Head of caudate nucleus (tissue), 42 donors: ENCODE results near the gene YTHDF1.
"Not testable (repeated sequence)": the region's sequence is repeated elsewhere in the genome, so short reads cannot be mapped to it uniquely, and the experiment has no call there.

Experiments
- DNase-seq, 42 donors: peaks; one replicate each; pipeline versions ENCODE4 v3.0.0 to v3.0.0-alpha.2; 2020 to 2021; ENCODE audit warnings: mixed read lengths in 7 of 42
- intact Hi-C: fragments of 100-400 bp; cut with DNase I; formaldehyde crosslinking; loops from one replicate; pipeline ENCODE4 v1.15.0; 2022

The YTHDF1 gene

DNA sequence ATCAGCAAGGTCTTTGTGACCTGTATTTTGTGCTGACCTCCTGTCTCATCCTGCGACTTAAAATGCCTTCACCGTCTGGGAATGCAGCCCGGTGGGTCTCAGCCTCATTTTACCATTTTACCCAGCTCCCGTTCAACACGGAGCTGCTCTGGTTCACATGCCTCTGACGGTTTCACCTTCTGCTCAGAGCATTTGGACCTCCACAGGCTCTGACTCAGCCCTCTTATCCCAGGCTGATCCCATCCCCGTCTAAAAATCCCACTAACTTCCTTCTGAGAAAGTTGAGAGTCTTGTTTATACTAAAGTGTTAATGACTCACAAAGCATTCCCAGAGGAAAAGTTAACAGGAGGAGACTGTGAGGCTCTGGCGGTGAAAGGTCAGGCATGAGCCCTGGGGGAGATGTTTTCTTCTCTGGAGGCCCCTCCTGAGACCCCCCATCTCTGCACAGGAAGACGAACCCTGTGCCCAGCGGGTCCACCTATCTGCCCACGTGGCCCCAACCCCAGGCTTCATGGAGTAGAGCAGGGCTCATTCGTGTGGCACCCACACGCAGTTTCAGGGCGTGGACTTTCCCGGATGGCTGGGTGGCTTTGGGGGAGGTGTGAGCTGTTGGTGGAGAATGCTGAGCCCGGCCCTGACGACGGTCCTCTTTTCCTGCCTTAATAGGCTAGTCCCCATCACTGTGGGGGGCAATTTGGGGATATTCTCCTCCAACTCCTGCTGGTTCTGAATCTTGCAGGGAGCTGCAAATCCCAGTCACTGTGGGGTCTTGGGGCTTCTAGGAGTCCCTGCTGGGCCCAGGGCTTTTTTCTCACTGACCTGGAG lies 16.5 kb upstream of the YTHDF1 start:
- intact Hi-C loops, result loop anchor here (5.0 kb wide), 1 partner anchor 175 kb away; no protein-coding TSS in a partner anchor
- no peak for DNase-seq

DNA sequence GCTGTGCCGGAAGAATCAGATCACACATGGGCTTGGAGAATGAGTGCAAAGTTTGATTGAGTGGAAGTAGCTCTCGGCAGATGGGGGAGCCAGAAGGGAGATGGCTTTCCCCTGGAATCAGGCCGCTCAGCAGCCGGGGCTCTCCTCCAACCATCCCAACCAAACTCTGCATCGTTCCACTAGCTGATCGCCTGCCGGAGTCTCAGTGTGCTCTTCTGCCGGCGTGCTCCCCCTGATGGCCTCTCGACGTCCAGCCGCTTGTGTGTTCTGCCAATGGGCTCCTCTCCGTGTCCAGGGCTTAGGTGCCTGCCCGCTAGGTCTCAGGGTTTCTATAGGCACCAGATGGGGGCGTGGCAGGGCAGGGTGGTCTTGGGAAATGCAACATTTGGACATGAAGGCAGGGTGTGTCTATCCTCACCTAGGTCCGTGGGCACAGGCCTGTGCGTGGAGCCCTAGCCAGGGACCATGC lies 14.9 kb upstream of the YTHDF1 start:
- DNase-seq, result peak in 41 of 42 donors; percentile 36 to 84 (median 68)
- intact Hi-C loops, result loop anchor here (5.0 kb wide), 1 partner anchor 174 kb away; no protein-coding TSS in a partner anchor

DNA sequence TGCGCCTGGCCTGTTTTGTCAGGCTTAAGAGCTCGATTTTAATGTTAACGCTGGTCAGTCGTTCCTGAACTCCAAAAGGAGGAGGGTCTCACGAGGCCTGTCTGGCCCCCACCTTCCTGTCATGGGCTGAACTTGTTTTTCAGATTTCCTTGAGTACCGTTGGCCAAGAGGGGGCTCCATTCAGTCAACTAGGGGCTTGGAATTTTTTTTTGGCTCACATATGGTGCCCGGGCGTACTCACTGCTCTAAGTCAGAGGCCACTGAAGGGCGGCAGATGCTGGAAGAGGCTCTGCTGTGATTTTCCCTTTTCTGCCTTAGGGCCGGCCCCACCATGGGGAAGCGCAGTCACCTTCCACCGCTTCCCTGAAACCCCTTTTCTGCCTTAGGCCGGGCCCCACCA lies 12.9 kb upstream of the YTHDF1 start:
- DNase-seq, result no peak
- intact Hi-C loops, result no loop called here

DNA sequence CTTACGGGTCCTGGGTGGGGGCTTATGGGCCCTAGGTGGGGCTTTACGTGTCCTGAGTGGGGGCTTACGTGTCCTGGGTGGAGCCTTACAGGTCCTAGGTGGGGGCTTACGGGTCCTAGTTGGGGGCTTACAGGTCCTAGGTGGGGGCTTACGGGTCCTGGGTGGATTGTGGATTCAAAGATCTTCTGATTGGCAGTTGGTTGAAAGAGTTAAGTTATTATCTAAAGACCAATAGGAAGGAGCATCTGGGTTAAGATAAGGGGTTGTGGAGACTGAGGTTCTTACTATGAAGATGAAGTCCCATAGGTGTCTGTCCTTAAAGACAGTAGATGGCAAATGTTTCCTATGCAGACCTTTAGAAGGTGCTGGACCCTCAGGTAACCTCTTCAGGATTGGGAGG lies 11.3 kb upstream of the YTHDF1 start:
- intact Hi-C loops, result no loop called here
- DNase-seq, result no peak

DNA sequence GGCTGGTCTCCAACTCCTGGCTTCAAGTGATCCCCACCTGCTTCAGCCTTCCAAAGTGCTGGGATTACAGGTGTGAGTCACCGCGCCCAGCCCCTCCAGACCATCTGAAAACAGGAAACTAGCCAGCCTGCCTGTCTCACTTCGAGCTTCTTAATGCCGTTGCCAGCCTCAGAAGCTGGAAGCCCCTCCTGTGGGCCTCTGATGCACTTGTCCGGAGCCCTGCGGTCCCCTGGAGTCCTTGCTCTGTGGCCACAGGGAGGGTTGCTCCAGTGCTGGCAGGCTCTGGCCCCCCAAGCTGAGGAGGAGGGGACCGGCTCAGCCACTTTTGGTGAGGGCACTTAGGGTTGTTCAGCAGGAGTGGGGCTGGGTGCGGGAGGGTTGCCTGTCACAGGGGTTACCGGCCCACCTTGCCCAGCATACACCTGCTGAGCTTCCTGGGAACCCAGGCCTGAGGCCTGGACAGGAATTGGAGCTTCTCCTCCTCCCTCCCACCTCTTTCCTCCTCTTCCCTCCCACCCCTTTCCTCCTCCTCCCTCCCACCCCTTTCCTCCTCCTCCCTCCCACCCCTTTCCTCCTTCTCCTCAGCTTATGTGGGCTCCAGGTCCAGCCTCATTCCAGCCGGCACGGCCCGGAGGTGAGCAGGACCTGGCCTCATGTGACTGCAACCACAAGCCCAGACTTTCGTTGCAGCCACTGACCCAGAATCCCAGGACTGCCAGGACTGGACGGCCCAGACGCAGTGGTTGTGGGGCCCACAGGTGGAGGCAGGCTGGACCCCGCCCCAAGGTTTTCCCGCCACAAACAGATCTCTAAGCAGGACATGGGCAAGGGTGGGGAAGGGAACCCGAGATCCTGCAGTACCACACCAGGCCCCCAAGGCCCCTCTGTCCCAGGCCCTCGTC lies 10.4 kb upstream of the YTHDF1 start:
- intact Hi-C loops, result no loop called here
- no peak for DNase-seq

DNA sequence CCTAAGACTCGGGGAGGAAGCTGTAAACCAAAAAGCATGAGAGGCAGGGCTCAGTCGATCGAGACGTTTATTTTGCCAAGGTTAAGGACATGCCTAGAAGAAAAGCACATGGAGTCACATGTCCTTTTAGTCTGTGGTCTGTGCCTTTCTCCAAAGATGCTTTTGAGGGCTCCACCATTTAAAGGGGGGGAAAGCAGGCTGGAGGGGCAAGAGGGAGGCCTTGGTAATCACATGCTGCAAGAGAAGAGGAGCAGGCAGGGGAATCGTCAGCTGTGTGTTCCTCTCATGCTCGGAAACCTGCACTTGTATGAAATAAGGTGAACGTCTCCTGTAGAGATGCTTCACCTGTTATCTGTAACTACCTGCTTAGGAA lies 9.1 kb upstream of the YTHDF1 start:
- intact Hi-C loops, result no loop called here
- no peak for DNase-seq

DNA sequence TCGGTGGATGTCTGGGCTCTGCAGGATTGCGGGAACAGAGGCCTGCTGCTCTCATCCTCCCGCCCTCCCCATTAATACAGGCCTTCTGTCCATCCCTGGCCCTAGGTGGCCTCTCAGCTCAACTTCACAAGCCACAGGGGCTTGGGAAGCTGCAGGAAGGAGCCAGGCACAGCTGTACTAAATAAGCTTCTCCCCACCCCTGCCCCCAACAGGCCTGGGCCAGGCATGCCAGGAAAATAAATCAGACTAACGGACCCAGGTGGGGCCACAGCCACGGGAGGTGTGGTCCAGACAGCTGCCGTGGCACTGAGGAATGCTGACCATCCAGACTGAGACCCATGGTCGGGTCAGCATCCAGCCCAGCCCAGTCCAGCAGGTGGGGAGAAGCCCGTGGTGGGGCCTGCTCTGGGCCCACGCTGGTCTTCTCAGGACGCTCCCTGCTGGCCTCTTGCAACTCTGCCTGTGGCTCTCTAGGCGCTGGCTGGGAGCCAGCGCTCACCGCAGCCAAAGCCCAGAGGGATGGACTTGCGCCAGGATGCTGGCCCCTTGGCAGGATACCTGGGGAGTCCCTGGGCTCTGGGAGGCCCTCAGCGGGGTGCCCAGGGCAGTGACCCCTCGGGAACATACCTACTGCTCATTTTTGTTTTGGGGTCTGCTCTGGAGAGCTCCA lies 8.6 kb upstream of the YTHDF1 start:
- DNase-seq, result peak in 8 of 42 donors; percentile 17 to 58 (median 40)
- intact Hi-C loops, result no loop called here

DNA sequence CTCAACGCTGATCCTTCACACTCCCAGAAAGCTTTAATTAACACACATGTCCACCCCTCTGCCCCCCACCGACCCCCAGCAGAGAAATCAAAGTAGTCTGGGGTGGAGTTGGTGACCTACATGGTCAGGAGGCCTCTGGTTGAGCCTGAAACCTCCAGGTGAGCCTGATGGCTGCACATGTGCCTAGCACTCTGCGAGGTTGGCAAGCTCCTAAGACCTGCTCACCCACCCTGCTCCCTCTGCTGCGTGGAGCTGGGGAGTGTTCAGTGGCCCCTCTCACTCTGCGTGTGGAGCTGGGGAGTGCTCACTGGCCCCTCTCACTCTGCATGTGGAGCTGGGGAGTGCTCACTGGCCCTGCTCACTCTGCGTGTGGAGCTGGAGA lies 7.9 kb upstream of the YTHDF1 start:
- intact Hi-C loops, result no loop called here
- no peak for DNase-seq

DNA sequence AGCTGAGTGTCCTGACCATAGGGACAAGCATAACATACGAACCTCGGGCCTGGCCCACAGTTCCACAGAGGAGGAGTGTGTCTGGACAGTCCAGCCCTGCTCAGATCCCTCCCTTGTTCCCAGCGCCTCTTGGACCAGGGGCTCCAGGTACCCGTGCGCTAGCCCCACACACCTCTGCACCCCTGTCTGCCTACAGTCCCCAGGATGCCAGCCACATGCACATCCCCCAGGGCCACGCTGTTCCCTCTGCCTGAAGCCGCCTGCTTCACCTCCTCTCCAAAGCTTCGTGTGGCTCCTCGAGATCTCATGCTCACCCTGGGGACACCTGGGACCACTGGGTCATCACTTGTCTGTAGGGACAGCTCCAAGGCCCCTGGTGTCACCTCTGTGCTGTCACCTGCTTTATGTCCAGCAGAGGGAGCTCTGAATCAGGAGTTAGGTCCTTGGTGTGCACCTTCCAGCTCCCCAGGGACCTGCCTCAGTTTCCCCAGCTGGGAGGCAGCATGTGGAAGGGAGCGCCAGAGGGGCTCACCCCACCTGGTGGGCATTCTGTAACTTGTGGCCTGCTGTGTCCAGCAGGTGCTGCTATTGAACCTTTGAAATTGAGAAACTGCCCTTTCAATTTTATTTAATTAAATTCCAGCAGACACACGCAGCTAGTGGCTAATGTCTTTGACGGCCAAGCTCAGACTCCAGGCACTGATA lies 7.3 kb upstream of the YTHDF1 start:
- intact Hi-C loops, result no loop called here

DNA sequence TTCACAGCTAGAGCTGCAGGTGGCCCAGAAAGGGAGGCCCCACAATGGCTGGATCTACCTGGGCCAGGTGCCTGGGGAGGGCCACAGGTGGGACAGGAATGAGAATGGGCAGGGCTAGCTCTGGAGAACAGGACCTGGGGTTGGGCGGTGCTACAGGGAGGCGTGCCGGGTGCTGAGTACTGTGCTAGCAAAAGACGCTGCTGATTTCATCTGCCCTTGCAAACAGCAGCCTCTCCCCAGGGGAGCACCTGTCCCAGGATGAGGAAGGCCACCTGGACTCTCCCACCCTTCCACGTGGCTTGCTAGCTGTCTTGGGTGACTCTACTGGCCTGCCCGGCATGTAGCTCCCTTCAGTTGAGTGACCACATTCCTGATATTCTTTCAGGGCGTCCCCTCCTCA lies 6.6 kb upstream of the YTHDF1 start:
- no peak for DNase-seq
- intact Hi-C loops, result no loop called here

More for the DNA sequence above, 7.3 kb upstream of the YTHDF1 start:
- peak in 35 of 42 donors; percentile 15 to 83 (median 62) for DNase-seq

DNA sequence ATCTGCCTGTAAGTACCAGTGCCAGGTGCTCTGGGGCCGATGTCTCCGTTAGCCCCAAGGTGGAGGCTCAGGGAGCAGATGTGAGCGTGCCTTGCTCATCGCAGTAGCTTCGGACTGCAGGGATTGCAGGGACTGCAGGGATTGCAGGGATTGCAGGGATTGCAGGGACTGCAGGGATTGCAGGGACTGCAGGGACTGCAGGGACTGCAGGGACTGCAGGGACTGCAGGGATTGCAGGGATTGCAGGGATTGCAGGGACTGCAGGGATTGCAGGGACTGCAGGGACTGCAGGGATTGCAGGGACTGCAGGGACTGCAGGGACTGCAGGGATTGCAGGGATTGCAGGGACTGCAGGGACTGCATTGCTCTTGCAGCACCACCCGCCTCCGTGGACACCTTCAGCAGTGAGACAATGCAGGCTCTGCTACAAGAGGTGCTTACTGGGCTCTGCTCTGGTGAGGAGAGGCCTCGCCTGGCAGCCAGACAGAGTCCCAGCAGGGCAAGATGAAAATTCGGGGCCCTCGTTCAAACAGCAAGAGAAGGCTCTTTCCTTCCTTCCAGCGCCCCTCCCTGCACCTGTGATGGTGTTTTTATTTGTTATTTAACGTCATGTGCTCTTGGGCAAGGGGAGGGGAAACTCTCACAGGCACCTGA lies 5.6 kb upstream of the YTHDF1 start:
- intact Hi-C loops, result not testable (repeated sequence)

DNA sequence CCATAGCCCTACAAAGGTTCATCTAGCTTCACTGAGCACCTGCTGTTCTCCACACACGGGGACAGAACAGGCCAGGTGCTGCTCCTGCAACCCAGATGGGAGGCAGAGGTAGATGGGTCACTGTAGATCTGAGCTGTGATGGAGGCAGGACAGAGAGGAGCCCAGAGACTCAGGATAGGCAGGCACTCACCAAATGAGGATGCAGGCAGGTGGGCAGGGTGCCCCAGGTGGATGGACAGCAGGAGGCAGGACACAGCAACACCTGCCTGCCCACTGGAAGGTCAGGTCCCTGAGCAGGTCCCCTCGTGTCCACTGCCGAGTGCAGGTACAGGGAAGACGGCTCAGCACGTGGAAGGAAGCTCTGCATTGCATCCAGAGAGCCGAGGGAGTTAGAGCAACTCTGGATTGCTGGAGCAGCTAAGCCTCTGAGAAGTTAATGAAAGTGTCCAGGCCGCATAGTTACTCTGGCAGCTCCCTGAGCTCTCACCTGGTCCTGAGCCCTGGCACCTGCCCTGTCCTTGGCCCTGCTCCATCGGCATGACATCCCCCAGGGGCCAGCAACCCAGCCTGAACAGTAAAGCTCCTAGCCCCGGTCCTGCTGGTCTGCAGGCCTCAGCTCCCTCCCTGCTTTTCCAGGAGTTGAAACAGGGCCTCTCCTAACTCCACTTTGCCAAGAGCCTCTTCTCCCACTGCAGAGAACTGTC lies 4.9 kb upstream of the YTHDF1 start:
- intact Hi-C loops, result no loop called here
- DNase-seq, result no peak

More for the DNA sequence above, 5.6 kb upstream of the YTHDF1 start:
- DNase-seq, result not testable (repeated sequence)

DNA sequence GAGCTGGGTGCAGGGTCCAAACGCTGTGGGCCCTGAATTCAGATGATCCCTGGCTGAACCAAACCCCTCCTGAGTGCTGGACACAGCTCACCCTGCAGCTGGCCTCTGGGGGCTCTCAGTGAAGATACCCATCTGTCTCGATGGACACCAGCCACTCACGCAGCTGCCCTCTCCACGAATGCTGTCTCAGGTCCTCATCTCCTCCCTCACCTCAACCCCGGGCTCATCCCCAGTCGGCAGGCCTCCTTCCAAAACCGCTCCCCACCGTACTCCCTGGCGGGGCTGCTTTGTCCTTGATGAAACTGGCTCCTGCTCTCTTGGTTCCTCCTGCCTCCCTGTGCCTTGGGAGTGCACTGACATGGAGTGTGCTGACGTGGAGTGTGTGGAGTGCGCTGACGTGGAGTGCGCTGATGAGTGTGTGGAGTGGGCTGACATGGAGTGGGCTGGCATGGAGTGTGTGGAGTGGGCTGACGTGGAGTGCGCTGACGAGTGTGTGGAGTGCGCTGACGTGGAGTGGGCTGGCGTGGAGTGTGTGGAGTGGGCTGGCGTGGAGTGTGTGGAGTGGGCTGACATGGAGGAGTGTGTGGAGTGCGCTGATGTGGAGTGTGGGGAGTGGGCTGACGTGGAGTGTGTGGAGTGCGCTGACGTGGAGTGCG lies 4.1 kb upstream of the YTHDF1 start:
- intact Hi-C loops, result no loop called here
- DNase-seq, result peak in 36 of 42 donors; percentile 19 to 81 (median 52)

DNA sequence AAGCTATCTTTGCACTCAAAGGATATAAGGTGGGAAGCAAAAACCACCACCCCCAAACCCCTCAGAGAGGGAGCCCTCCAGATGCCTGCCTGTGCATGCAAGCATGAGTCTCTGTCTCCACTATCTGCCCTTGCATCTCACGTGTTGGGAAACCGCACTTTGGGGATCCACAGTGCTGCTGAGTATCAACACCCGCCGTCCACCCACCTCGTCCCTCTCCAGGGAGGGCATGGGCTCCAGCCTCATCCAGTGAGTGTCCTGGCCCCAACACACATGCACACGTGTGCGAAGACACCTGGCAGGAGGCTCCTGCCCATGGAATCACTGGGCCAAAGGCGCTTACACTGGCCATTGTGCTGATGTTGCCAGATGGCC lies 3.5 kb upstream of the YTHDF1 start:
- intact Hi-C loops, result no loop called here
- no peak for DNase-seq

DNA sequence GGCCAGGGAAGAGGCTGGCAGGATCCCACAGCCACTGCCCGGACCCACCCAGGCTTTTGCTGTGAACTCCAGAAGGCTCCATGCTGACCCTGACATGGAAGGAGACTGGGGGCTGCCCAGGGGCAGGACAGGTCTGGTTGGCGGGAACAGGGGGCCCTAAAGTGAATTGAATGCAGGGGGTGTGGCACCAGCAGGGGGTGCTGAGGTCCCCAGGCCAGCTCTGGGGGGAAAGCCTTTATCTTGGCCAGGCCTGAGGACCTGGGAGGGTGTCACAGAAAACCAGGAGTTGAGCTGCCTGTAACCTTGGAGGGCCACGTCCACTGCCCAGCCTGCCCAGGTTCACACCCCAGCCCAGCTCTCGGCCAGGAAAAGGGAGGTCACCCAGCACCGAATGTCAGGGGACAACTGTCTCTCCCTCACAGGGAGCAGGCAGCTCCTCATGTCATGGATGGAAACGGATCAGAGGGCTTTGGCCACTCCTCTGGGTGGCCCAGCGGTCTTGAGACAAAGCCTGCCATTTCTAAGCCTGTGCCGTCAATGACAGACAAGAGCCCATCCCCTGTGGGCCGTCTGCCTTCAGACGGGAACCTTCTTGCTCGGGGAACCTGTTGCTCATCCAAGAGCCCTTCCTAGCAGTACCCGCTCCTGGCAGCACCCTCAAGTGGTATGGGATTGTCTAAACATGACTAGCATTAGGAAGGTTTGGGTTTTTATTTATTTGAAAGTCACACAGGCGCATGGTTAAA lies 2.9 kb upstream of the YTHDF1 start:
- DNase-seq, result no peak
- intact Hi-C loops, result no loop called here

DNA sequence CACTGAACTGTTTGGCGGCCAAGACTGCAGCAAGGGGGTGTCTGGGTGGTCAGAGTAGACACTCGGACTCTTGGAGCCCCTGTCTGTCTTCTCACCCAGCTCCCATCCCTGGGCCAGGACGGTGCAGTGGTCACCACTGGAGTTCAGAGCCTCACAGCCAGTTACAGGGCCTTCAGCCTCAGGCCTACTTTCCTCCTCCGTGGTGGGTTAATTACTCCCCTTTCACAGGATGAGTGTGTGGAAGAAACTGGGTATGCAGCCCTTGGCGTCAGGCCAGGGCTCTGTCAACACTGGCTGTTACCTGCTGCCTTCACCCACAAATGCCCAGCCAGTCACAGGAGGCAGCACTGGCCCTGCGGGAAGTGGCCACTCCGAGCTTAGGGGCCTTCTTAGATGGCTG lies 1.8 kb upstream of the YTHDF1 start:
- DNase-seq, result no peak
- intact Hi-C loops, result no loop called here
